ENCODE data around the gene GNAI3.

DNA sequence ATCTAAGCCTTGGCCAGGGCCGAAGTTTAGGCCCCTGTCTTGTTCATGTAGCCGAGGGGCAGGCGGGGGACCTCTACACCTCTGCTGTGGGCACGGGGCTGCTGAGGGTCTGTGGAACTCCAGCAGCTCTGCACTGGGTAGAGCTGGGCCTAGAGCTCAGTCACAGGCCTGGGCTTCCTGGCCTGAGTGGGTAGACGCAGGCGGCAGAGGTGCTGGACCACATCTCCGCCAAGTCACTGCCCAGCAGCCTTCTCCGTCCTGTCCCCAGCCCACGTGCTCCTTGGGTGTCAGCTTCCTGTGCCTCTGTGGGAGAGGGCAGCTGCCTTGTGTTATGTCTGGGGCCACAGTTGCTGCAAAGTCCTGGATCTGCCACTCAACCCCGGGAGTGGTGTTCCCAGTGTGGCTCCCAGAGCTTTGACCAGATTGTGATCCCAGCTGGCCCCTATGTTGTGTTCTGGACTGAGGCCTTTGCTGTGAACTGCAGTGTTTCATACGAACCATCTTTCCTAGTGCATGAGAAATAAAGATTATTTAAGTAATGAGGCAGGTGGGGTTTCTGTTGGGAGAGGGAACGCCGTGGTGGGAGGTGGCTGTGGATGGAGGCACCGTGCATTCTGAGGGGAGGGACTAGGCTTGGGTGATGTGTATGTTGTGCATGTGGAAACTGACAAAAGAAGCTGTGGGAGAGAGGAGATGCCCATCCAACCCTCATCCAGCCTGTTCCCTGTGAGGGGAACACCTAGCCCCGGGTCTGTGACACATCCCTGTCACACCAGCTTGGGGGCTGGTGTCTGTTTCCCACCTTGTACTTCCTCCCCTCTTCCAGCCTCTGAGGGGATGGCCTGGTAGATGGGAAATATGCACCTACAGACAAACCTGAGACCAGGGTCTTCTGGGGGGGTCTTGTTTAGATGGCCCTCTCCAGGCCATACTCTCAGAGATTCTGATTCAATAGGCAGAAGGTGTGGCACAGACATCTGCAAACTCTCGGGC lies 83.4 kb downstream of the GNAI3 start:
- TF ChIP-seq, protein P1, sequence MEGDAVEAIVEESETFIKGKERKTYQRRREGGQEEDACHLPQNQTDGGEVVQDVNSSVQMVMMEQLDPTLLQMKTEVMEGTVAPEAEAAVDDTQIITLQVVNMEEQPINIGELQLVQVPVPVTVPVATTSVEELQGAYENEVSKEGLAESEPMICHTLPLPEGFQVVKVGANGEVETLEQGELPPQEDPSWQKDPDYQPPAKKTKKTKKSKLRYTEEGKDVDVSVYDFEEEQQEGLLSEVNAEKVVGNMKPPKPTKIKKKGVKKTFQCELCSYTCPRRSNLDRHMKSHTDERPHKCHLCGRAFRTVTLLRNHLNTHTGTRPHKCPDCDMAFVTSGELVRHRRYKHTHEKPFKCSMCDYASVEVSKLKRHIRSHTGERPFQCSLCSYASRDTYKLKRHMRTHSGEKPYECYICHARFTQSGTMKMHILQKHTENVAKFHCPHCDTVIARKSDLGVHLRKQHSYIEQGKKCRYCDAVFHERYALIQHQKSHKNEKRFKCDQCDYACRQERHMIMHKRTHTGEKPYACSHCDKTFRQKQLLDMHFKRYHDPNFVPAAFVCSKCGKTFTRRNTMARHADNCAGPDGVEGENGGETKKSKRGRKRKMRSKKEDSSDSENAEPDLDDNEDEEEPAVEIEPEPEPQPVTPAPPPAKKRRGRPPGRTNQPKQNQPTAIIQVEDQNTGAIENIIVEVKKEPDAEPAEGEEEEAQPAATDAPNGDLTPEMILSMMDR (optimal IDR thresholded peaks at IDR 0.05 in 1 of 3, IDR thresholded peaks at IDR 0.05 in 1 of 3, conservative IDR thresholded peaks at IDR 0.05 in 1 of 3; ENCODE audit: extremely low read depth in 1 of 3, insufficient read depth in 2 of 3, low read length in 3 of 3): no peak
- no peak for TF ChIP-seq EZH2 (IDR thresholded peaks at IDR 0.05; ENCODE audit: low read length)
